GM21367 (cell line): ENCODE results near the gene RIPK4.

Source experiments
- ATAC-seq: cut with Tn5 transposase; IDR thresholded peaks from one replicate; pipeline ENCODE4 v1.9.1; 2021; ENCODE audit not compliant: unreplicated experiment

The RIPK4 gene

DNA sequence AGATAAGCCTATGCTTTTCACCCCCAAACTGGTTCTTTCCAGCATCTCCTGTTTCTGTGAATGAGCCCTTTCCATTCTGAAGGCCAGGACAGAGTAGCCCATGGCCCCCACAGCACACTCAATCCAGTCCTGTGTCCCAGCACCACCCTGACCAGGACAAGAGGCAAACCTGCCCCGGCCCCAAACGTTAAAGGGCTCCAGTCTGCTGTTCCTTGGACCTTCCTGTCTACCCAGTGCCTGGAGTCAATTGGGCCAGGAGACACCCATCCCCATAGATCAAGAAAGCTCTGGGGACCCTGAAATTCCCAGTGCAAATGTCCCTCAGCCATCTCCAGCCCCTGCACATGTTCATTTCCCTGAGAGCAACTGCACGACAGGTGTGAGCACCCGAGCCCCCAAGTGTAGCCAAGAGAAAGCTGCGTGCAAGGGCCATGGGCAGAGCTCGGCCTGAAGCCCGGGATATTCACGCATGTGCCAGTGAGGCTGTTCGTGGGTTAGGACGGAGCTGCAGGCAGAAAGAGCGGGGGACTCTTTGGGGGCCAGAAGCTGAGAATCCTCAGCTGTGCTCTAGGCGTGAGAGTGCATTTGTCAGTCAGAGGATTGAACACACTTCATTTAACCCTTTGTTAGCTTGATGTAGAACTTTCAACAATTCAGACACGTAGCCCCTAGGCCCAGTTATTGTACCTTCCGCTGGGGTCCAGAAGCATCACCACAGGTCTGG is 4.2 kb upstream of the RIPK4 start:
- no peak for ATAC-seq

DNA sequence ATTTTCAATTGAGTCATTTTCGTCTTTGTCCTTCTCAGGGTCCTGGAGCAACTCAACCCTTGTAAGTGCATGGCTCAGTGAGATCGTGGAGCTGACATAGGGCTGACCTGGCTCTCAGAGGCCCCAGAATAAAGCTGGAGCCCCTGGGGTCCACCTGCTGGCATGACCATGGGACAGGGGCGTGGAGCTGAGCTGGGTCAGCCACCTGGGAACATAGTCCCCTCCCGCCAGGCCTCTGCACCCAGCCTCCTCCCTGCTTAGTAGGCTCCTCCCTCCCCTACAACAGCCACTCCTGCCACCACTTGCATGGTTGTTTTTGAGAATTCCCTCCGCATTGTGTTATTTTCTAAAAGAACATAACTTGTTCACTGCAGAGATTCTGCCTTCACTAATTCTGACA is 3.1 kb upstream of the RIPK4 start:
- no peak for ATAC-seq

DNA sequence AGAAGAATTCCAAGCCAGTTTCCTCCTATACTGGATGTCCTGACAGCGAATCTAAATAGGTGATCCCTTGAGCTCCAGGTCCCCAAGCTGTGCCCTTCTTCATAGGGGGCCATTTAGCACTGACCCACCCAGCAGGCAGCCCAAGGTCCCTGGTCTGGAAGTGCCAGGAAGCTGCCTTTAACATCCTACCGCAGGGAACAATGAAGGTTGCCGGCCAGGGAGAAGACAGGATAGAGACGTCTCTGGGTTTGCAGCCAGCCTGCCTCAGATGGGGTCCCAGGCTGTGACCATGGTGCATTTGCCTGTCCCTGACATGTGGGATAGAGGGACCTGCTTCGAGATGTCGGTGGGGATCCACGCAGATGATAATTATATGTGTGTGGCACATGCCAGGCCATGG is 2.7 kb upstream of the RIPK4 start:
- no peak for ATAC-seq

DNA sequence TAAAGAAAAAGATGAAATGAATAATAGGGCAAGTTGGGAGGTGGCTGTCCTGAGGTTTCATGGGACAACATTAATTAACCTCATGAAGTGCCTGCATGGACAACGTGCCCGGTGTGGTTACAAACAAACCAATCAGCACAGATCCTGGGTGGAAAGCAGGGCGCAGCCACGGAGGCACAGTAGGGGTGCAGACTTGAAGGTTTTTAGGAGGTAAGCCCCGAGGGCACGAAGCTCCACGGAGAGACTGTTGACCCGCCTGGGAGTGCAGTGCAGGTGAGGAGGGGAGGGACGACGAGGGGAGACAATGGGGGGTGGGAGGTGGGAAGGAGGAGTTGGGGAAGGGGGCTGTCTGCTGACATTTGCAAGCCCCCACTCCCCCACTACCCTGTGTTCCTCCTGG is 2.3 kb upstream of the RIPK4 start:
- no peak for ATAC-seq

DNA sequence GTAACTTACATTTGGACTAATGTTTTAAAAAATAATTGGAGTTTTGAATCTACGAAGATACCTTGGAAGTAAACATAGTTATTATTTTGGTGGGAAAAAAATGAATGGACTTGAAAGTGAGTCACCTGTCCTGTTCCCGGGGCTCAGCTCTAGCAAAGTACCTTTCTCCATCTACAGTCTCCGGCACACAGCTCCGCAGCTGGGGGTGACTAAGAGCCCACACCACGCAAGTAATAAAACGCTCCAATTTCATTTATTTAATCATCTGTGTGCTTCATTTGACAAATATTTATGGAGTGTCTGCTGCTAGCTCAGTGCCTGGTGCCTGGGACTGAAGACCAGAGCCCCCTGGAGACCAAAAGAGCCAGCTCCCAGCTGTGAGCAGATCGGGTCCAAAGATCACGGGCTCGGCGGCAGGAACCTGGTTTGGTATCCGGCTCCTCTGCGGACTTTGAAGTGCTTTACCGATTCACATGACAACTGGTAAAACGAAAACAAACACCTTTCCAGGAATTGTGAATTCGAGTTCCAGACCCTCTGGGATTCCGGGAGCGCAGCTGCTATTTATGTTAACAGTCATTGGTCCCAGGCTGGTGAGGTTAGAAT is 1.7 kb upstream of the RIPK4 start:
- ATAC-seq: no peak

DNA sequence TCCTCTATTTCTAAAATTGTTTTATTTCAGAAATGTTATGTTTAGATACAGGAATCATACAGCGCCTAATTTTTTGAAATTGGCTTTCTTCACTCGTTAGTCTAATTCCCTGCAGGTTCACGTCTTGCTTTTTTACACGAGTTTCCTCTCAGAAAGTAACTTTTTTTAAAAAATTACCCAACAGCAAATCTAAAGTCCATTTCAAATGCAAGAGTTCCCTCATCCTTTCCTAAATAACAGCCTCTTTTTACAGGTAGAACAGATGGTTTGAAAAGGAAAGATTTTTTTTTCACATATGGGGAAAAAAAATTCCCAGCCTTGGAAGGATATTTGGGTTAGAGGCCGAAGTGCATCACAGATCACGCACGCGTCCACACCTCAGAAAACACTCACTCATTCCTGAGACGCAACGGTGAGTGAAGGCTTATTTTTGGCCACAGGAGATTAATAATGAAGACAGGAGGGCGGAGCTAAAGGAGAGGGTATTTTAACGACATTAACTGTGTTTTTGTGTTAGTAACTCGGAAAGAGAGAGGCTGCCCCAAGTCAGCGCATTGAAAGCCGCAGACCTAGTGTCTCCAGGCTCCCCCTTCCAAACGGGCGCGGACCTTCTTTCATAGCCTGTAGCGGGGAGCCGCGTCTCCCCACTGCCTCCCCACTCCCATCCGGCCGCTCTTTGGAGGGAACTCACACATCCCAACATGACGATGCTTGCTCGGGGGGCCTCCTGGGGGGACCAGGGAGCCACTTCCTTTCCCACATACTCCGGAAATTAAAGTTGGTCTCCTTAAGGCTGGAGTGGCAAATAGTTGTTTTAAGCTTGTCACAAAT is 969 bp upstream of the RIPK4 start:
- no peak for ATAC-seq

DNA sequence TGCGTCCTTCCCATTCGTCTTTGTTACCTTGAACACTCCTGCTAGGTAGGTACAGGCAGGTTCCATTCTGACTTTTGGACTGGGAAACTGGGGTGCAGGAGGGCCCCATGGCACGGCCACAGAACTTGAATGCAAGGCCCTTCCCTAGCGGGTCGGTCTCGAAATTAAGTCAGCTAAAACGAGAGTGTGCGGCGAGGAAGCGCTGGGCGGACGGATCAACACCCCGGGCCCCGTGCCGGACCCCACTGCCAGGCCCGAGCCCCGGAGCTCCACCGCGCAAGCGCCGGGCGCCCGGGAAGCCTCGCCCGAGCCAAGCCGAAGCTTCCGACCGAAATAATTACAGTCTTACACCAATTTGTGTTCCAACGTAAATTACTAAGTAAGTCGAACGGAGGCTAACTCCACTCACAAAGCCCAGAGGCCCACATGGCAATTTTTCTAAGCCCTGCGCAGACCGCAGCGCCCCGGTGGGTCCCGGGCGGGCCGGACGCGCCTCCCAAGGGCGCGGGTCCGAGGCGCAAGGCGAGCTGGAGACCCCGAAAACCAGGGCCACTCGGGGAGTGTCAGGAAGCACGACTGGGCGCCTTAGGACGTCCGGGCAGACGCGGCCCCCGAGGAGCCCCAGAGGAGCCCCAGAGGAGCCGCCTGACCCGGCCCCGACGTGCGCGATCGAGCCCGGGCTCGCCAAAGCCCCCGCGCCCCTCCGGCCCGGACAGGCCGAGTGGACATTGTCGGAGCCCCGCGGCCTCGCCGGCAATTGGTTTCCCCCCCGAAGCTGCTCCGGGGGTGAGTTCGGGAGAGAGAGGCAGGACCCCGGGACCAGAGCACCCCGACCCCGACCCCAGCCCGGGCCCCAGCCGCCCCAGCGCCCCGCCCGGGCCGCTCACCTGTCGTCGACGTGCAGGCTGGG is 624 bp downstream of the RIPK4 start:
- ATAC-seq: no peak

DNA sequence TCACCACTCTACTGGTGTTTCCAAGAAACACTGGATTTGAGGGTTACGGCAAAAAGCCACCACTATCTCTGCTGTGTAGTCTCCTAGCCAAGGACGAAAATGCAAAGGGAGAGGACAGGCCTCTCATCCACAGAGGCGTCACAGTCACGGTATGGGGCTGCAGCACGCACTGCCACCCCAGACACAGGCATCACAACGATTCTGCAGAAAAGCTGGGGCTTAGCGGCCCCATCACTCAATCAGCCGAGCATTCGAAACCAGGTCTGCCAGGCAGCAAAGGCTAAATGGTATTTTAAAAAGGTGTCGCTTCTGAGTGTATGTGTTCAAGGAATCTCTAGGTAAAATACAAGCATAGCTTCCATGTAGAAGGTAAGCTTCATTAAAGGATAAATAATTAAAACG is 1.4 kb downstream of the RIPK4 start:
- no peak for ATAC-seq

DNA sequence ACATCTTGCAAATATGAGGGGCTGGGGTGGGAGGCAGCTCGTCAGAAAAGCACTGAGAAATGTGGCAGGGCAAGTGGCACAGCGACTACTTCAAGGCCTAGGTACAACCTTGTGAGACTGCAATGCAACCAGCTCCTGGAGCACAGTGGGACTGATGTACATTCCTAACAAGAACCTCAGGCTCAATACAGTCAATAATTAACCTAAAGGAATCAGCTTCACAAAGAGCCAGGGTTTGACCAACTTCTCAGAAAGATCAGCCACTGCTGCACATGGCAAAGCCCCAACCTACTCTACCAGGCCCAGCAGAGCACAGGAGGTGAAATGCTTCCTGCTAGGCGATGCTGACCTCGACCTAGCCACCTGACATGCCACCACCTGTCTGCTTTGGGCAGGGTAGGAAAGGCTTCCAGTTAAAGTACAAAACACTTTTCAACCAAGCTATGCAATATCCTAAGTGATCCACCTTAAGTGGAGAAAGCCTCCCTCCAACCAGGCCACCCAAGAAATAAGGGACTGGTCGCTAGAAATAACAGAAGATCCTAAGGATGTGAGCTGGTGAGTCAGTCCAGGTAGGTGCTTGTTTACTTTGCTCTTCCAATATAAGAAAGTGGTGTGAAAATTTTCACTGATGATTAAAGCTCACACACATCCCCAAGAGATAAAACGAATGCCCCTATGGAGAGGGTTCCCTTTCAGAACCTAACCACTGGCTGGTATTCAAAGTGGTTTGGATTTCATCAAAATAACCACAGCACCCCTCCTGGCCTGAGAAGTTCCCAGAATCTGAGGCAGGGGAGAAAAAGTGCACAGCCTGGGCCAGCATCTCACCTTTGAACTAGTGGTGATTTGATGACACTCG is 2.1 kb downstream of the RIPK4 start:
- no peak for ATAC-seq

DNA sequence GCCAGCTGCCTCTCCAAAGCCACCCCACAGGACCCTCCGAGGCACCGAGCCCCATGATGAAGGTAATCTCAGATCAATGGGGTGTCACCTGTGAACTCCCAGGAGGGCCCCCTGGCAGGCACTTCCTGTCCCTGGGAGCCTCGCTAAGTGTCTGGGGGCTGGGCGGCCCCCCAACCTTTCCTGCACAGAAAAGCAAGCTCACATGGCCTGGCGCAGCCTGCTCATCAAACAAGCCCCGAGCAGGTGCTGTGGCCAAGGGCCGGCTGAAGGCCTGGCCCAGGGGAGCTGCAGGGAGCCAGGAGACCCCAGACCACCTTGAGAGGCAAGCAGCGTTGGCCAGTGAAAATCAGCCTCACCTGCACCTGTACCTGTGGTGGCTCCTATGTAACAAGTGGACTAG is 2.9 kb downstream of the RIPK4 start:
- ATAC-seq: no peak

DNA sequence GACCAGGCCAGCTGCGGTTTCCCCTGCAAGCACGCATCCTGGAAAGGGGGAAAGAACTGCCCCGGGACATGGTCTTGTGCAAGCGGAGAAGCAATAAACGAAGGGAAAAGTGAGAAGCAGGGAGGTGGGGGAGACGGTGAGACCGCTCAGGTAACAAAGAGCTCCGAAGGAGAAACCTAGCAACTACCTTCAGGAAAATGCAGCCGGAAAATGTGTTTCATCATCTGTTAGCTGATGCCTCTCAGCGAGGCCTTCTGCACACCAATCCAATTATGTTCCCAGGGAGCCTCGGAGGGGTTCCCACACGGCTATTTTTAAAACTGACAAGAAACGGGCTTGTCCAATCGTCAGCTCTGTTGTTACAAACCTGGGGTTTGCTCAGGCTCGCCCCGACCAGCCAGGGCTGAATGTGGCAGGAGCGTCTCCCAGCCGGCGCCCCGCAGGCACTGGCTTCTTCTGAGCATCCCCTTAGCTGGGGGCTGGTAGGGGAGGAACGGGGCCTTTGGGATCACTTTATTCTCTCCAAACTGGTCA is 3.4 kb downstream of the RIPK4 start:
- no peak for ATAC-seq

DNA sequence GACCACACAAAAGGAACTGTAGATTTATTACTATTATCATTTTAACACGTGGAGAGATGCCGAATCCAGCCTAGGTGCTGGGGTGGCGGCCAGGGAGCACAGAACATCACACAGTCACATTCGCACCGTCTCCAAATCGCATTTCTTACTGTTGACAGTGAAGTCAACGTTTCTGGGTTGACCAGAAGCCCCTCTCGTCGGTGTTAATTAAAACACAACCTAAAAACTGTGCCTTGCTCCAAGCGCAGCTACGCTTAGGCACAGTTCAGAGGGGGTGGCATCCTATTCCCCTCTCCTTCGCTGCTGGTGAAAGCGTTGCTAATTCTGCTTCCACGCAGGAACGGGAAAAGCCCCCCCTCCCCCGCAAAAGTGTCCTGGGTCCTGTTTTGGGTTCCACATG is 4.1 kb downstream of the RIPK4 start:
- ATAC-seq: no peak

DNA sequence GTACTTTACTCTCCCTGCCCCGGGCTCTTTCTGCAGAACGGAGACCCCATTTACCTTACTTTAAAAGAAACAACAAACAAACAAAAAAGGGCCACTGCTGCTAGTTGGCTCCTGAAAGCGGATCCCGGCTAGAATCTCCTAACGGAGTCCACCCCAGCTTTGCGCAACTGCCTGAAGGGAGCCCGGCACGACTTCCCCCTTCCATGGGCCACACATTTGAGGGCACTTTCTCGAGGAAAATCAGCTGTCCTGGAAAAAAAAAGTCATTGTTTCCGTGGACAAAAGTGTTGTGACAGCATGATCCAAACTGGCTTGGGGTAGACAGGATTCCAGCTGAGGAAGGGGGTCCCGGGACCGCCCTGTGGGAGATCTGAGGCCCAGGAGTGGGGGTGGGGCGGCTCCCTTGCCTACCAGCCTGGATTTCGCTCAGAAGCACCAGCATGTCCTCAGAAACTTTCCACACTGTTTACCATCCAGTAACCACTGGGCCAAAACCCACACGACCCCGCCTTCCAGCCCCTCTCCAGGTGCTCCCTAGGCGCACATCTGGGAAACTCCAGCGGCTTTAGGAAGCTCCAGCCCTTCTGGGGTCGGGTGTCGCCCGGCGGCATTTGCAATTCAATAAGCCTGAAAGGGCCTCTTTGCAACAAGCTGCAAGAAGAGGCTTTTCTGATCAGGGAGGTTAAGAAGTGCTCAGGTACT is 4.8 kb downstream of the RIPK4 start:
- no peak for ATAC-seq

DNA sequence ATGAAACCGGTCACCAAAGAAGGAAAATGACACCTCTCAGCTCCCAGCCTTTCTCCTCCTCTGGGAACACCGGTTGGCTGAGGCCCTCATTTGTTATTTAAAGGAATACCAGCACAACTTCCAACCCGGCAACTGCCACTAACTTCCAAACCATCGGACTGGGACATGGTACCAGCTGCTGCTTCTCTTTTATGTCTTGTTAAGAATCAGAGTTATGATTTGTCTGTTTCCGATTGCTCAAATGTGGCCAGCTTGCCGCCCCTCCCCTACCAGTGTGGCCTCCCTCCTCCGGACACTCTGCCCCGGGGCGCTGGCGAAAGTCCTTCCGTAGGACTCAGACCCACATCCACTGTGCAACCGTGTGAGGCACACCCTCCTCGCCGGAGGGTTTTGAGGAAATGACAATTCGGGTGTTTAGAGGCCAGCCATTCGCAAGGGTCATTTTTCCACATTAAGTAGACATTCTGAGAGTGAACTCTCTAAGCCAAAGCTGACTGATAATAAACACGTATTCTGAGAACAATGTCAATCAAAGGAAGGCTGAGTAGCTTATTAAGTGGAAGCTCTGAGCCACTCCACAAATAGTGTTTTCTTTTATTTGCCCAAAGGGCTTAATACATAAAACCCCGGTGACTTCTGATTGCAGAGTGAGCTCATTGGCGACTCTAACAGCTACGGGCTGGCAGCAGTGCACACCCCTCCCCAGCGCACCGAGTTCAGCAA is 5.5 kb downstream of the RIPK4 start:
- ATAC-seq: no peak

DNA sequence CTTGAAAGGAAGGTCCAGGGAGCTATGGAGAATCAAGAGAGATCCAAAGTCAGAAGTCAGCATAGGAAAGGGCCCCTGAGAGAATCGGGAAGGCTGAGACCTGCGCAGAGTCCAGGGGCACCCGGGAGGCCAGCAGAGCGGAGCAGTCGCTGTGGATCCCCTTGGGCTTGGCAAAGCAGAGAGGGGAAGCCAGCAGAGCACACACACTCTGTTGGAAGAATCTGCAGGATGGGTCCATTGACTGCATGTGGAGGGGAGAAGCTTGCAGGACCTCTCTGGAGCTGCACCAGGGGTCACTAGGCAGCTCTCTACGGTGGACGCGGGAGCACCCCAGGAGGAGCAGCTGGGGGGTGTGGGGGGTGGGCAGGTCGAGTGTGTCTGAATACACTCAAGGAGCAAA is 6.4 kb downstream of the RIPK4 start:
- ATAC-seq: no peak

DNA sequence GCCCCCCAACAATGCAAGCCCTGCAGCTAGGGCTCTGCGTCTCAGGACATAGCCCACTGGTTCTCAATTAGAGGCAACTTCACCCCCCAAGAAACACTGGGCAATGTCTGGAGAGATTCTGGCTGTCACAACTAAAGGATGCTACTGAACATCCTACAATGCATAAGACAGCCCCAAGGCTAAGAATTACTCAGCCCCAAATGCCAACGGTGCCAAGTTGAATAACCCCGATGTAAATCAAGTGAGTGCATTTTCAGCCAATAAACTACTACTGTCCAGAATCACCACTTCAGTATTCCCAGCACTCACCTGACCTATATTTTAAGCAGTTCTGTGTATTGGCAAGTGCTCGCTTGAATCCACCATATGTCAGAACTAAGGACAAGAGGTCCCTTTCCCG is 6.9 kb downstream of the RIPK4 start:
- no peak for ATAC-seq

DNA sequence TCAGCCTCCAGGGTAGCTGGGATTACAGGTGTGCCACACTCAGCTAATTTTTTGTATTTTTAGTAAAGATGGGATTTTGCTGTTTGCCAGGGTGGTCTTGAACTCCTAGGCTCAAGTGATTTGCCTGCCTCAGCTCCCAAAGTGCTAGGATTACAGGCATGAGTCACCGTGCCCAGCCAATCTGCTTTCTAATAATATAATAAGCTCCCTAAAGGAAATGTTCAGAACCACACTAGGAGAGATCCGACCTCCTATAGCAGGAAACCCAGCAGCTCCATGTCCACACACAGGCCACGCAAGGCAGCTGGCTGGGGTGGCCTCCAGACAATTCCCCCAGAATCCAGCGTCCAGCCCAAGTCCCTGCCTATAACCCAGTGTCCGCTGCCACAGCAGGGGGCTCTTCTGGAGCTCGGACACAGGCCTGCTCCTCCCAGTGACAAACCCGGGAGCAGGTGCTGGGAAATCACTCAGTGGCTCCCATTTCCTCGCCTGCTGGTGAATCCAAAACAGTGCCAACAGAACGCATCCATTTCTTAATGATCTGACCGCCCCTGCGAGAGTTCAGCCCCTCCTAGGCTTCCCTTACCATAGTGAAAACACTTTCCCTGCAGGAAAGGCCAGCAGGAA is 7.5 kb downstream of the RIPK4 start:
- ATAC-seq: no peak

DNA sequence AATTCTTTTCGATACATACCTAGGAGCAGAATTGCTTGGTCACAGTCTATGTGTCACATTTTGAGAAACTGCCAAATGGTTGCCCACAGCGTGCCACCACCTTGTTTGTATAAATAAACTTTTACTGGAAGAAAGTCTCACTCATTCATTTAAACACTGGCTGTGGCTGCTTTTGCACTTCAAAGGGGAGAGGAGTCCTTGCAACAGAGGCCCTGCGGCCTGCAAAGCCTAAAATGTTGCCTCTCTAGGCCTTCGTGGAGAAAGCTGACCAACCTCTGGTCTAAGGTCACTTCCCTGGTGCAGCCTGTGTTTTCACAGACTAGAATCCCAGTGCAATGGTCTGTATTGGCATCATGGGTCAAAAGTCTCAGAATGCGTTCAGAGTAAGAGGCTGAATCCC is 8.3 kb downstream of the RIPK4 start:
- ATAC-seq: no peak
